ENCODE results near the gene DGCR6L.
"Not testable (repeated sequence)": the region's sequence is repeated elsewhere in the genome, so short reads cannot be mapped to it uniquely, and the experiment has no call there.

DGCR6L gene

GRCh38 chr22:20319745-20320658 lies at the start of gene DGCR6L:
DGCR6L (minus strand) TSS chr22:20320060; CDS start chr22:20319988, 72 bp downstream.
- DNase-seq (ENCODE audit: low spot score) = peak; percentile 87

- not testable (repeated sequence) for DNase-seq (ENCODE audit: low spot score)
Observed at GRCh38 chr22:20368875-20369274, 49.0 kb upstream of the DGCR6L start.

- DNase-seq (ENCODE audit: low spot score) = not testable (repeated sequence)
Observed at GRCh38 chr22:20366841-20367240, 47.0 kb upstream of the DGCR6L start.

GRCh38 chr22:20364335-20365260 lies 44.7 kb upstream of the DGCR6L start:
- not testable (repeated sequence) for DNase-seq (ENCODE audit: low spot score)

- not testable (repeated sequence) for DNase-seq (ENCODE audit: low spot score)
Observed at GRCh38 chr22:20362403-20362802, 42.5 kb upstream of the DGCR6L start.

GRCh38 chr22:20361752-20362229 lies 41.9 kb upstream of the DGCR6L start:
- DNase-seq (ENCODE audit: low spot score) = not testable (repeated sequence)

GRCh38 chr22:20360866-20361751 lies 41.2 kb upstream of the DGCR6L start:
- not testable (repeated sequence) for DNase-seq (ENCODE audit: low spot score)

GRCh38 chr22:20360261-20360660 lies 40.4 kb upstream of the DGCR6L start:
- not testable (repeated sequence) for DNase-seq (ENCODE audit: low spot score)

- not testable (repeated sequence) for DNase-seq (ENCODE audit: low spot score)
Observed at GRCh38 chr22:20358503-20359239, 38.8 kb upstream of the DGCR6L start.

- not testable (repeated sequence) for DNase-seq (ENCODE audit: low spot score)
Observed at GRCh38 chr22:20357967-20358366, 38.1 kb upstream of the DGCR6L start.

GRCh38 chr22:20356906-20357305 lies 37.0 kb upstream of the DGCR6L start:
- not testable (repeated sequence) for DNase-seq (ENCODE audit: low spot score)

GRCh38 chr22:20355939-20356636 lies 36.2 kb upstream of the DGCR6L start:
- not testable (repeated sequence) for DNase-seq (ENCODE audit: low spot score)

- no peak for DNase-seq (ENCODE audit: low spot score)
Observed at GRCh38 chr22:20354238-20354975, 34.5 kb upstream of the DGCR6L start.

- not testable (repeated sequence) for DNase-seq (ENCODE audit: low spot score)
Observed at GRCh38 chr22:20352536-20352935, 32.7 kb upstream of the DGCR6L start.

- DNase-seq (ENCODE audit: low spot score) = not testable (repeated sequence)
Observed at GRCh38 chr22:20346553-20346952, 26.7 kb upstream of the DGCR6L start.

- DNase-seq (ENCODE audit: low spot score) = not testable (repeated sequence)
Observed at GRCh38 chr22:20338291-20338690, 18.4 kb upstream of the DGCR6L start.

GRCh38 chr22:20337807-20338206 lies 17.9 kb upstream of the DGCR6L start:
- DNase-seq (ENCODE audit: low spot score) = not testable (repeated sequence)

- not testable (repeated sequence) for DNase-seq (ENCODE audit: low spot score)
Observed at GRCh38 chr22:20336561-20336960, 16.7 kb upstream of the DGCR6L start.

- peak; percentile 29 for DNase-seq (ENCODE audit: low spot score)
Observed at GRCh38 chr22:20328569-20328930, 8.7 kb upstream of the DGCR6L start.

Measured in SW480 (cell line).